ENCODE measurements around the gene MEIKIN.
A peak's percentile ranks its signal among the peaks of the same experiment; 100 is the strongest.
"Not testable (repeated sequence)": the region's sequence is repeated elsewhere in the genome, so short reads cannot be mapped to it uniquely, and the experiment has no call there.

MEIKIN gene

GRCh38 chr5:131810510-131811249, 134.8 kb downstream of the MEIKIN start:
- DNase-seq (ENCODE audit: low read depth): no peak

- DNase-seq (ENCODE audit: low read depth): peak; percentile 98
These were observed 148.4 kb downstream of the MEIKIN start, which contains the start of gene FNIP1 for GRCh38 chr5:131796793-131797693. TSS of gene FNIP1 (minus strand) at chr5:131797017. CDS start at chr5:131796921, 96 bp downstream.

GRCh38 chr5:131795879-131796792, 149.3 kb downstream of the MEIKIN start:
- DNase-seq (ENCODE audit: low read depth): peak; percentile 2

- DNase-seq (ENCODE audit: low read depth): no peak
These were observed 150.2 kb downstream of the MEIKIN start for GRCh38 chr5:131795228-131795627.

- DNase-seq (ENCODE audit: low read depth): no peak
These were observed 150.9 kb downstream of the MEIKIN start for GRCh38 chr5:131794586-131794985.

- no peak for DNase-seq (ENCODE audit: low read depth)
These were observed 152.6 kb downstream of the MEIKIN start for GRCh38 chr5:131792896-131793295.

GRCh38 chr5:131791866-131792265, 153.6 kb downstream of the MEIKIN start:
- DNase-seq (ENCODE audit: low read depth): no peak

GRCh38 chr5:131790550-131790949, 154.9 kb downstream of the MEIKIN start:
- DNase-seq (ENCODE audit: low read depth): no peak

- no peak for DNase-seq (ENCODE audit: low read depth)
These were observed 155.7 kb downstream of the MEIKIN start for GRCh38 chr5:131789765-131790164.

GRCh38 chr5:131787736-131788135, 157.7 kb downstream of the MEIKIN start:
- DNase-seq (ENCODE audit: low read depth): no peak

- DNase-seq (ENCODE audit: low read depth): no peak
These were observed 158.4 kb downstream of the MEIKIN start for GRCh38 chr5:131786900-131787692.

- DNase-seq (ENCODE audit: low read depth): no peak
These were observed 159.4 kb downstream of the MEIKIN start for GRCh38 chr5:131786036-131786435.

GRCh38 chr5:131783874-131784273, 161.6 kb downstream of the MEIKIN start:
- no peak for DNase-seq (ENCODE audit: low read depth)

GRCh38 chr5:131783357-131783756, 162.1 kb downstream of the MEIKIN start:
- DNase-seq (ENCODE audit: low read depth): no peak

- no peak for DNase-seq (ENCODE audit: low read depth)
These were observed 162.7 kb downstream of the MEIKIN start for GRCh38 chr5:131782717-131783116.

- not testable (repeated sequence) for DNase-seq (ENCODE audit: low read depth)
These were observed 167.3 kb downstream of the MEIKIN start for GRCh38 chr5:131778141-131778540.

GRCh38 chr5:131776450-131776849, 169.0 kb downstream of the MEIKIN start:
- no peak for DNase-seq (ENCODE audit: low read depth)

GRCh38 chr5:131774652-131775367, 170.7 kb downstream of the MEIKIN start:
- DNase-seq (ENCODE audit: low read depth): no peak

- DNase-seq (ENCODE audit: low read depth): no peak
These were observed 171.7 kb downstream of the MEIKIN start for GRCh38 chr5:131773805-131774204.

- DNase-seq (ENCODE audit: low read depth): no peak
These were observed 173.8 kb downstream of the MEIKIN start for GRCh38 chr5:131771692-131772091.

All from stimulated activated CD8-positive, alpha-beta memory T cell treated with anti-CD3 and anti-CD28 coated beads, Interleukin-12 subunit alpha, Interleukin-12 subunit beta, amount 100 ng/mL, for 1 hour (primary cell).